K562 (cell line): ENCODE results near the gene TM9SF4. TPM values are rescaled to one million over a fixed set of nuclear protein-coding genes. Genes with fewer than 3 reads are reported as not detected.
A peak's percentile ranks its signal among the peaks of the same experiment; 100 is the strongest.

Source experiments
- CEBPB ChIP-seq: fragments of 450-650 bp; IDR thresholded peaks from 2 replicates; pipeline ENCODE4 v1.6.1; 2016; ENCODE audit warnings: missing genetic modification characterization, missing compliant biosample characterization
- FOXK2 ChIP-seq, 2 experiments: fragments of 450-650 bp; IDR thresholded peaks in 1 of 2; conservative IDR thresholded peaks in 1 of 2; 2 replicates each; pipeline ENCODE4 v1.6.1; 2016; ENCODE audit warnings: low read depth in 2 of 2, mild to moderate bottlenecking in 1 of 2
- MTA3 ChIP-seq: fragments of 450-650 bp; formaldehyde crosslinking; IDR thresholded peaks from 2 replicates; pipeline ENCODE4 v1.6.1; 2017; ENCODE audit warnings: mild to moderate bottlenecking, borderline replicate concordance
- NCOA6 ChIP-seq: fragments of 450-650 bp; IDR thresholded peaks from 2 replicates; pipeline ENCODE4 v1.6.1; 2017; ENCODE audit warnings: mild to moderate bottlenecking
- NFRKB ChIP-seq: fragments of 450-650 bp; IDR thresholded peaks from 2 replicates; pipeline ENCODE4 v1.6.1; 2016; ENCODE audit warnings: low read depth
- PPARD ChIP-seq: fragments of 250-450 bp; sonication (Bioruptor Pico); IDR thresholded peaks from 2 replicates; pipeline ENCODE4 v1.8.0; 2022; ENCODE audit warnings: inconsistent platforms, mild to moderate bottlenecking, moderate library complexity
- PTRF ChIP-seq: fragments of 450-650 bp; IDR thresholded peaks from 2 replicates; pipeline ENCODE4 v1.6.1; 2016; ENCODE audit warnings: mild to moderate bottlenecking, missing genetic modification characterization, missing compliant biosample characterization
- PTTG1 ChIP-seq: fragments of 450-650 bp; IDR thresholded peaks from 2 replicates; pipeline ENCODE4 v1.6.1; 2016; ENCODE audit warnings: low read depth, mild to moderate bottlenecking, missing genetic modification characterization, missing compliant biosample characterization
- RB1 ChIP-seq: fragments of 450-650 bp; IDR thresholded peaks from 2 replicates; pipeline ENCODE4 v1.6.1; 2017; ENCODE audit warnings: low read depth, mild to moderate bottlenecking
- TFAP4 ChIP-seq: sonication (generic); formaldehyde crosslinking; IDR thresholded peaks from 2 replicates; pipeline ENCODE4 v1.8.0; 2022; ENCODE audit warnings: missing genetic modification reagents, mild to moderate bottlenecking, moderate library complexity, borderline replicate concordance
- U2AF2 ChIP-seq: fragments of 200-400 bp; formaldehyde crosslinking; optimal IDR thresholded peaks from 2 replicates; pipeline ENCODE3; 2017; ENCODE audit warnings: low read depth, mild to moderate bottlenecking, low read length
- ZBED1 ChIP-seq: IDR thresholded peaks from 2 replicates; pipeline ENCODE4 v1.6.1; 2014
- ZBTB49 ChIP-seq: sonication (generic); formaldehyde crosslinking; IDR thresholded peaks from 2 replicates; pipeline ENCODE4 v1.8.0; 2022; ENCODE audit warnings: missing genetic modification reagents, mild to moderate bottlenecking, borderline replicate concordance
- ZNF140 ChIP-seq: fragments of 250-450 bp; sonication (Bioruptor Pico); IDR thresholded peaks from 2 replicates; pipeline ENCODE4 v1.8.0; 2021; ENCODE audit warnings: moderate library complexity, mild to moderate bottlenecking, inconsistent platforms
- ZNF24 ChIP-seq: fragments of 450-650 bp; IDR thresholded peaks from 2 replicates; pipeline ENCODE4 v1.6.1; 2016
- ZNF354B ChIP-seq: fragments of 250-450 bp; sonication (Bioruptor Pico); IDR thresholded peaks from 2 replicates; pipeline ENCODE4 v1.4.0; 2020
- ZNF592 ChIP-seq: fragments of 450-650 bp; IDR thresholded peaks from 2 replicates; pipeline ENCODE4 v1.6.1; 2017; ENCODE audit warnings: antibody characterized with exemption, mild to moderate bottlenecking
- ZNF780A ChIP-seq: fragments of 250-450 bp; sonication (Bioruptor Pico); IDR thresholded peaks from 2 replicates; pipeline ENCODE4 v1.5.0; 2021; ENCODE audit warnings: mild to moderate bottlenecking
- polyA plus RNA-seq, 8 experiments: library from polyadenylated mRNA; depleted of rRNA in 4 of 8; stranded (reverse) in 5 of 8; unstranded in 3 of 8; fragments of >200 nt; fragmentation: Nextera tagmentation in 2 of 8; fragmentation: Illumina TruSeq in 1 of 8; extraction: Ambion mirVana in 2 of 8; extraction: Trizol in 1 of 8; gene quantifications; 2 replicates each; pipeline versions ENCODE4 v1.2.1 to v1.2.3, GENCODE V29; 2011 to 2014; ENCODE audit warnings: inconsistent platforms in 1 of 8, missing spikeins in 1 of 8
- total RNA-seq, 7 experiments: library from RNA; depleted of rRNA in 6 of 7; stranded (reverse); fragments of >200 nt in 6 of 7; fragmentation: Illumina TruSeq in 2 of 7; extraction: Trizol in 2 of 7; gene quantifications; 2 replicates each; pipeline versions ENCODE4 v1.2.1 to v1.2.3, GENCODE V29; 2011 to 2021; ENCODE audit warnings: low replicate concordance in 1 of 7

The TM9SF4 gene
- total and polyA plus RNA-seq, 9 of the 15 experiments (the other 6 are each of a cell fraction or from before 2014, with no cell fraction given), result 14.5 to 46.3 (median 26.9) TPM

GRCh38 chr20:32207626-32208498 is 98.3 kb downstream of the TM9SF4 start, which contains the start of the genes PLAGL2 and POFUT1 (continued):
- TF ChIP-seq ZNF592, result peak; percentile 65; the same call in 1 of the 2 replicates
- TF ChIP-seq RB1, result peak; percentile 98
- TF ChIP-seq TFAP4, result peak; percentile 47; the same call in 1 of the 2 replicates
- TF ChIP-seq MTA3, result peak; percentile 75; the same call in 1 of the 2 replicates
- no peak for TF ChIP-seq PPARD
- TF ChIP-seq ZBED1, result no peak
- no peak for TF ChIP-seq ZBTB49
- TF ChIP-seq ZNF780A (CRISPR knock-in tag), result no peak
- no peak for TF ChIP-seq FOXK2 (conservative IDR thresholded peaks at IDR 0.05 in 1 of 2, IDR thresholded peaks at IDR 0.05 in 1 of 2; ENCODE audit: low read depth in 2 of 2)
- no peak for TF ChIP-seq NCOA6
- TF ChIP-seq ZNF354B (CRISPR knock-in tag), result no peak
- TF ChIP-seq CEBPB (tag), result no peak
- no peak for TF ChIP-seq U2AF2
- TF ChIP-seq ZNF24, result no peak
- TF ChIP-seq PTRF (tag), result no peak
- no peak for TF ChIP-seq ZNF140 (CRISPR knock-in tag)
- TF ChIP-seq PTTG1 (tag), result no peak
- peak; percentile 40; the same call in 1 of the 2 replicates for TF ChIP-seq NFRKB
